Glutamatergic neuron (in vitro differentiated cells): ENCODE measurements around the gene CEBPA. TPM values are rescaled to one million over a fixed set of nuclear protein-coding genes. Genes with fewer than 3 reads are reported as not detected.

Source experiments
- DNase-seq: peaks from one replicate; pipeline ENCODE4 v3.0.0; 2022
- H3K27ac Mint-ChIP-seq: one replicate; pipeline ENCODE4 v1.8.0; 2020; ENCODE audit warnings: mild to moderate bottlenecking, mixed read lengths, inconsistent platforms; ENCODE audit not compliant: unreplicated experiment
- H3K27me3 Mint-ChIP-seq: one replicate; pipeline ENCODE4 v1.8.0; 2020; ENCODE audit warnings: mild to moderate bottlenecking, moderate library complexity, mixed read lengths, inconsistent platforms; ENCODE audit not compliant: unreplicated experiment
- H3K36me3 Mint-ChIP-seq: one replicate; pipeline ENCODE4 v1.8.0; 2020; ENCODE audit warnings: mild to moderate bottlenecking, mixed read lengths, inconsistent platforms; ENCODE audit not compliant: unreplicated experiment
- H3K4me1 Mint-ChIP-seq: one replicate; pipeline ENCODE4 v1.8.0; 2020; ENCODE audit warnings: mild to moderate bottlenecking, low read depth, mixed read lengths, inconsistent platforms; ENCODE audit not compliant: unreplicated experiment
- H3K4me3 Mint-ChIP-seq: one replicate; pipeline ENCODE4 v1.8.0; 2020; ENCODE audit warnings: mild to moderate bottlenecking, mixed read lengths, inconsistent platforms; ENCODE audit not compliant: unreplicated experiment
- H3K9me3 Mint-ChIP-seq: one replicate; pipeline ENCODE4 v1.8.0; 2020; ENCODE audit warnings: mild to moderate bottlenecking, moderate library complexity, mixed read lengths, inconsistent platforms; ENCODE audit not compliant: unreplicated experiment
- total RNA-seq: library from RNA; stranded (reverse); fragmentation: NEBNext Ultra II Directional; extraction: Animal tissue kit (Norgen Biotek cat#: 25700); gene quantifications from one replicate; pipeline ENCODE4 v1.2.1, GENCODE V29; 2021; ENCODE audit not compliant: unreplicated experiment
- TF ChIP-seq, protein P1 (sequence below): fragments of 200-600 bp; sonication (generic); IDR thresholded peaks from one replicate; pipeline ENCODE4 v1.5.0; 2021; ENCODE audit not compliant: partially characterized antibody, unreplicated experiment

The CEBPA gene
- total RNA-seq, 1 donor from 2014 or later = 0.66 TPM

DNA sequence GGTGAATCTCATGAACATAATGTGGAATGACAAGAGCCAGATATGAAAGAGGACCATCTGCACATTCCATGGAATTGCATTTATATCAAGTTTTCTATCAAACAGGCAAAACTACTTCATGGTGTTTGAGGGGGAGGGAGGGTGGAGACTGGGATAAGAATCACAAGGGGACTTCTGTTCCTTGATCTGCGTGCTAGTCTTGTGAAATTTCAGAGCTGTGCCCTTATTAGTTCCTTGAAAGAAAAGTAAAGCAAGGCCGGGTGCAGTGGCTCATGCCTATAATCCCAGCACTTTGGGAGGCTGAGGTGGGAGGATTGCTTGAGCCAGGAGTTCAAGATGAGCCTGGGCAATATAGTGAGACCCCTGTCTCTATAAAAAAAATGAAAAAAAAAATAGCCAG lies 41.0 kb upstream of the CEBPA start:
- peaks cover 4% of the 10 kb centered on the region for H3K27me3 Mint-ChIP-seq
- H3K9me3 Mint-ChIP-seq = peaks cover 2% of the 10 kb centered on the region
- TF ChIP-seq, protein P1, sequence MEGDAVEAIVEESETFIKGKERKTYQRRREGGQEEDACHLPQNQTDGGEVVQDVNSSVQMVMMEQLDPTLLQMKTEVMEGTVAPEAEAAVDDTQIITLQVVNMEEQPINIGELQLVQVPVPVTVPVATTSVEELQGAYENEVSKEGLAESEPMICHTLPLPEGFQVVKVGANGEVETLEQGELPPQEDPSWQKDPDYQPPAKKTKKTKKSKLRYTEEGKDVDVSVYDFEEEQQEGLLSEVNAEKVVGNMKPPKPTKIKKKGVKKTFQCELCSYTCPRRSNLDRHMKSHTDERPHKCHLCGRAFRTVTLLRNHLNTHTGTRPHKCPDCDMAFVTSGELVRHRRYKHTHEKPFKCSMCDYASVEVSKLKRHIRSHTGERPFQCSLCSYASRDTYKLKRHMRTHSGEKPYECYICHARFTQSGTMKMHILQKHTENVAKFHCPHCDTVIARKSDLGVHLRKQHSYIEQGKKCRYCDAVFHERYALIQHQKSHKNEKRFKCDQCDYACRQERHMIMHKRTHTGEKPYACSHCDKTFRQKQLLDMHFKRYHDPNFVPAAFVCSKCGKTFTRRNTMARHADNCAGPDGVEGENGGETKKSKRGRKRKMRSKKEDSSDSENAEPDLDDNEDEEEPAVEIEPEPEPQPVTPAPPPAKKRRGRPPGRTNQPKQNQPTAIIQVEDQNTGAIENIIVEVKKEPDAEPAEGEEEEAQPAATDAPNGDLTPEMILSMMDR = no peak
- no peak overlapping the region for H3K4me3 Mint-ChIP-seq
- peaks cover 8% of the 10 kb centered on the region for H3K4me1 Mint-ChIP-seq
- H3K36me3 Mint-ChIP-seq = no peaks in the 10 kb centered on the region
- H3K27ac Mint-ChIP-seq = no peak overlapping the region
- DNase-seq = no peak

DNA sequence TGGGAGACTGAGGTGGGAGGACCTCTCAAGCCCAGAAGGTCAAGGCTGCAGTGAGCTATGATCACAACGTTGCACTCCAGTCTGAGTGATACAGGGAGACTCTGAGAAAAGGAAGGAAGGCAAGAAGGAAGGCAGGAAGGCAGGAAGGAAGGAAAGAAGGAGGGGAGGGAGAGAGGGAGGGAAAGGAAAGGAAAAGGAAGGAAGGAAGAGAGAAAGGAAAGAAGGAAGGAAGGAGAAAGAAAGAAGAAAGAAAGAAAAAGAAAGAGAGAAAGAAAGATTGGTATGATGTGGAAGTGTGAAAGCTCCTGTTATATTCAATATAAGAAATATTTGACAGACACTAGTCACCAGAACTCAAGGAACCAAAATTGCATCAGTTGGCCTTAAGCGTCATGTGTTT lies 38.7 kb upstream of the CEBPA start:
- no peak overlapping the region for H3K27ac Mint-ChIP-seq
- H3K27me3 Mint-ChIP-seq = peaks cover 5% of the 10 kb centered on the region
- no peaks in the 10 kb centered on the region for H3K36me3 Mint-ChIP-seq

DNA sequence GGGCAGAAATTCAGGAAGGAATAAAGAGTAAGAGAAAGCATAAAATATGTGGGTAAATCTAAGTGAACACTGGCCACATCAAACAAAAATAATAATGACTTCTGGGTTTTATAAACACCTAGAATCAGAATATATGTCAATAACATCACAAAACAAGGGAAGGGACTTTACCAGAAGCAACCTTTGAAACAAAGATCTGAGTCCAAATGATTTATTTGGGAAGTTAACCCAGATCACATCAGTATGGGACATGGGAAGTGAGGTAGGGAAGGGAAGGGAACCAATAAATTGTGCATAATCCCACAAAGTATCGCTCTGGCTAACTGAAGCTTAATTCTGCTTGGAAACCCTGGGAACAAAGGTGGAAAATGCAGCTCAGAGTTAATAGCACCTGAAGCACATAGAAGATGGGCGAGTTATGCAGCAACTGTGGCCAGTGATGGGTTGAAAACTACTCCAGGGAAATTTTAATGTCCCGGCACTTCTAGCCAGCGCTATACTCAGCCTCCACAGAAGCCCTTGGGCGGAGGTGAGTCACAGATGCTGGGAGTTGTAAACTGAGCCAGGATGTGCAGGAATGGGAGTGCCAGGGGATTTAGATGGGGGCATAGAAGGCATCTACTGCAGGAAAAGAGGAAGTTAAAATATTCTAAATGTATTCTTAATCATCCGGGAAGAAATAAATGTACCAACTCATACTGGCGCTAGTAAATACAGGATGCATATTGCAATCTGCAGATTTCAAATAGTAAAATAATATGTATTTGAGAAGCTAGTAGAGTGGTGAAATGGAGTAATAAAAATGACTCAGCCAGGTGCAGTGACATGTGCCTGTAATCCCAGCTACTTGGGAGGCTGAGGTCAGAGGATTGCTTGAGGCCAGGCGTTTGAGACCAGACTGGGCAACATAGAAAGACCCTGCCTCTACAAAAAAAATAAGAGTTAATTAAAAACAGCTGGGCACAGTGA lies 37.0 kb upstream of the CEBPA start:
- peaks cover 5% of the 10 kb centered on the region for H3K27me3 Mint-ChIP-seq
- DNase-seq = no peak
- H3K4me3 Mint-ChIP-seq = no peak overlapping the region

More for the DNA sequence above, 38.7 kb upstream of the CEBPA start:
- Mint-ChIP-seq H3K4me1 (peaks cover 8% of the 10 kb centered on the region), H3K9me3 (peaks cover 2% of the 10 kb centered on the region), H3K4me3 (no peak overlapping the region)
- DNase-seq = no peak
- TF ChIP-seq, protein P1 = no peak

DNA sequence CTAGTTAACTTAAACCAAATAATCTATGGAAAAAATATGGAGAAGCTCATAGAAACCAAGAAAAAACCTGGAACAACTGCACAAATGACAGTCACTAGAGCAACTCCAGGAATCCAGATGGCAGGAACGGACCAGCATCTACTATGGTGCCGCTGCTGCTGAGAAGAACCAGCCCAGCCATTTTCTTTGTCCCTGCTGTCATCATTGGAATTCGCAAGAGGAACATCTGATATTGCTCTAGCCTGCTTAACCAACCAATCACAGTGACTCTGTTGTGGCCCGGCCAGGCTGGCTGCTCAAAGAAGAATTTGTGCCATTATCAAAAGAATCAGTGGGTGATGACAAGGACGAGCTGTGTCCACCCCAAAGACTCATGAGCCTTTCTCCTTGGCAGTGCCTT lies 33.1 kb upstream of the CEBPA start:
- peaks cover 1% of the 10 kb centered on the region for H3K9me3 Mint-ChIP-seq
- DNase-seq = no peak
- TF ChIP-seq, protein P1 = no peak
- no peak overlapping the region for H3K27ac Mint-ChIP-seq
- no peaks in the 10 kb centered on the region for H3K4me1 Mint-ChIP-seq
- H3K36me3 Mint-ChIP-seq = no peaks in the 10 kb centered on the region
- H3K4me3 Mint-ChIP-seq = no peak overlapping the region
- H3K27me3 Mint-ChIP-seq = peaks cover 5% of the 10 kb centered on the region

More for the DNA sequence above, 37.0 kb upstream of the CEBPA start:
- Mint-ChIP-seq H3K4me1 (peaks cover 2% of the 10 kb centered on the region), H3K36me3 (no peaks in the 10 kb centered on the region), H3K9me3 (peaks cover 1% of the 10 kb centered on the region), H3K27ac (no peak overlapping the region)
- TF ChIP-seq, protein P1 = no peak

DNA sequence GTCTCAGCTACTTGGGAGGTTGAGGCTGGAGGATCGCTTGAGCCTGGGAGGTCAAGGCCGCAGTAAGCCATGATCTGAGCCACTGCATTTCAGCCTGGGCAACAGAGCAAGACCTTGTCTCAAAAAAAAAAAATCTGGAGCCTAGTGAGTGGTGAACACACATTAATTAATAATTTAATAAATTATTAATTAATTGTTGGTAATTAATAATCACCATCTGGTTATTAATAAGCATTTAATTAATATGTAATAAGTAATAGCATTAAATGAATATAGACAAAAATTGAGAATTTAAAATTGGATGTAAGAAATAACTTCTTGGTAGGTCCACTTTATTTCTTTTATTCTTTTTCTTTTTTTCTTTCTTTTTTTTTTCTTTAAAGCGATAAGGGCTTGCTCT lies 31.9 kb upstream of the CEBPA start:
- H3K4me3 Mint-ChIP-seq = no peak overlapping the region
- no peak overlapping the region for H3K27ac Mint-ChIP-seq
- TF ChIP-seq, protein P1 = no peak
- no peak for DNase-seq
- H3K9me3 Mint-ChIP-seq = peaks cover 3% of the 10 kb centered on the region
- no peaks in the 10 kb centered on the region for H3K4me1 Mint-ChIP-seq
- H3K36me3 Mint-ChIP-seq = no peaks in the 10 kb centered on the region
- H3K27me3 Mint-ChIP-seq = peaks cover 3% of the 10 kb centered on the region
